HG02970 (cell line): ENCODE data around the gene KCNH1.

Experiments
- ATAC-seq: cut with Tn5 transposase; IDR thresholded peaks from one replicate; pipeline ENCODE4 v1.9.1; 2021; ENCODE audit warnings: mild to moderate bottlenecking, moderate library complexity, moderate number of reproducible peaks; ENCODE audit not compliant: unreplicated experiment, low FRiP score

The KCNH1 gene

GRCh38 chr1:210935905-210936304 is 198.0 kb downstream of the KCNH1 start:
- ATAC-seq = no peak

GRCh38 chr1:210932104-210932503 is 201.8 kb downstream of the KCNH1 start:
- no peak for ATAC-seq

GRCh38 chr1:210922666-210923065 is 211.3 kb downstream of the KCNH1 start:
- ATAC-seq = no peak

- ATAC-seq = no peak
Measured at GRCh38 chr1:210920716-210921694, 212.9 kb downstream of the KCNH1 start.

- ATAC-seq = no peak
Measured at GRCh38 chr1:210920258-210920657, 213.7 kb downstream of the KCNH1 start.

GRCh38 chr1:210918893-210919292 is 215.1 kb downstream of the KCNH1 start:
- no peak for ATAC-seq

GRCh38 chr1:210917560-210918169 is 216.3 kb downstream of the KCNH1 start:
- no peak for ATAC-seq

- no peak for ATAC-seq
Measured at GRCh38 chr1:210916548-210916947, 217.4 kb downstream of the KCNH1 start.

- ATAC-seq = no peak
Measured at GRCh38 chr1:210915890-210916507, 217.9 kb downstream of the KCNH1 start.

GRCh38 chr1:210912752-210913151 is 221.2 kb downstream of the KCNH1 start:
- ATAC-seq = no peak

- no peak for ATAC-seq
Measured at GRCh38 chr1:210910020-210910575, 223.8 kb downstream of the KCNH1 start.

- ATAC-seq = no peak
Measured at GRCh38 chr1:210908791-210909190, 225.2 kb downstream of the KCNH1 start.

- ATAC-seq = no peak
Measured at GRCh38 chr1:210908257-210908656, 225.7 kb downstream of the KCNH1 start.

- no peak for ATAC-seq
Measured at GRCh38 chr1:210907251-210907805, 226.6 kb downstream of the KCNH1 start.

GRCh38 chr1:210905944-210906453 is 227.9 kb downstream of the KCNH1 start:
- ATAC-seq = no peak

- no peak for ATAC-seq
Measured at GRCh38 chr1:210905365-210905904, 228.5 kb downstream of the KCNH1 start.

GRCh38 chr1:210901981-210902770 is 231.8 kb downstream of the KCNH1 start:
- ATAC-seq = no peak

GRCh38 chr1:210900820-210901219 is 233.1 kb downstream of the KCNH1 start:
- no peak for ATAC-seq

- no peak for ATAC-seq
Measured at GRCh38 chr1:210900079-210900478, 233.9 kb downstream of the KCNH1 start.
